ENCODE data around the gene PSMA7. TPM values are rescaled to one million over a fixed set of nuclear protein-coding genes. Genes with fewer than 3 reads are reported as not detected.
A peak's percentile ranks its signal among the peaks of the same experiment; 100 is the strongest.

Gene PSMA7
- total RNA-seq, 4 donors from 2014 or later: 632 to 1,338 (median 1,003) TPM

DNA sequence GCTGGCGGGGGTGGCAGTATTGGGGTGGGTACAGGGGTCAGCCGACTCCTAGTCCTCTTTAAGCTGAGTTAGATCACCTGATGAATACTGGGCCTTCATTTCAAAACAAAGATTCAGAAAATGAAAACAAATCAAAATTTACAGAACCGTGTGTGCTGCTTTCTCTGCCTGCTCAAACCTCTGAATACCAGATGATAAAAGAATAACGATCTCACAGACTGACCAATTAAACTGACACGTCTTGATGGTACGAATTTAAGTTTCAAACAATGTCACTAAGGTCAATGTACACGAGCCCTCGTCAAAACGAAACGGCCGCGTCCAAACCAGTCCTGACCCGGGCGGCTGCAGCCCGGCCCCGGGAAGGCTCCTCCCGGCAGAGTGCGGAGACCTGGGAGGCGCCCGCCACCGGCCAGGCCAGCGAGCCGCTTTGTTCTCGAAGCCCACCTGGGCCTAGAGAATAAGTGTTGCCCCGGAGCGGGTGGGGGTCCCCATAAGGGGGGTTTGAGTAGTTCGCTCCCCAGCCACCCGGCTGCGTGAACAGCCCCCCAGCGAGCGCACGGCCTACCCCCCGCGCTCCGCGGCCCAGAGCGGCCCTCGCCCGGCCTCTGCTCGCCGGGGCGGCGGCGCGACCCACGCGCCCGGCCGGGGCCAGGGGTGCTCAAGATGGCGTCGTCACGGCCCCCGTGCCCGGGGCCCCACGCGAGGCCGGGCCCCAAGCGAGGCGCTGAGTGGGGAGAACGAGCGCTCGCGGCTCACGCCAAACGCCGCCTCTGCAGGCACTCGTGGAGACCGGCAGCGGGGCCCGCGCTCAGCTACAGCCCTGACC lies 728 bp downstream of the PSMA7 start:
- in situ Hi-C loops (cut with MboI; ENCODE audit: low sequenced_read_pairs in 4 of 4) (loop anchor here in 3 of 4 donors (10.0 to 25.0 kb wide), 2 partner anchors 118 to 130 kb away; no protein-coding TSS in a partner anchor), intact Hi-C loops (cut with DNase I; ENCODE audit: low total_unique reads) (loop anchor here (1.0 to 10.0 kb wide), 6 partner anchors 20 to 654 kb away; partner anchors contain the start of genes LSM14B, MRGBP, MTG2 and OSBPL2)
- Histone ChIP-seq H3K36me3 (peaks cover 5 to 31% of the 10 kb centered on the region in 2 donors), H3K27me3 (no peaks in the 10 kb centered on the region), H3K4me3 (peak overlapping the region; percentile 80 to 94 (median 88)), H3K4me1 (peaks cover 38 to 53% of the 10 kb centered on the region in 2 donors), H3K27ac (peak overlapping the region; percentile 91 to 96 (median 95)), H3K9me3 (no peaks in the 10 kb centered on the region)
- ATAC-seq (peak; percentile 11 to 18), DNase-seq (no peak)
- no peak for TF ChIP-seq POLR2A (IDR thresholded peaks at IDR 0.05)
- TF ChIP-seq, protein P1, sequence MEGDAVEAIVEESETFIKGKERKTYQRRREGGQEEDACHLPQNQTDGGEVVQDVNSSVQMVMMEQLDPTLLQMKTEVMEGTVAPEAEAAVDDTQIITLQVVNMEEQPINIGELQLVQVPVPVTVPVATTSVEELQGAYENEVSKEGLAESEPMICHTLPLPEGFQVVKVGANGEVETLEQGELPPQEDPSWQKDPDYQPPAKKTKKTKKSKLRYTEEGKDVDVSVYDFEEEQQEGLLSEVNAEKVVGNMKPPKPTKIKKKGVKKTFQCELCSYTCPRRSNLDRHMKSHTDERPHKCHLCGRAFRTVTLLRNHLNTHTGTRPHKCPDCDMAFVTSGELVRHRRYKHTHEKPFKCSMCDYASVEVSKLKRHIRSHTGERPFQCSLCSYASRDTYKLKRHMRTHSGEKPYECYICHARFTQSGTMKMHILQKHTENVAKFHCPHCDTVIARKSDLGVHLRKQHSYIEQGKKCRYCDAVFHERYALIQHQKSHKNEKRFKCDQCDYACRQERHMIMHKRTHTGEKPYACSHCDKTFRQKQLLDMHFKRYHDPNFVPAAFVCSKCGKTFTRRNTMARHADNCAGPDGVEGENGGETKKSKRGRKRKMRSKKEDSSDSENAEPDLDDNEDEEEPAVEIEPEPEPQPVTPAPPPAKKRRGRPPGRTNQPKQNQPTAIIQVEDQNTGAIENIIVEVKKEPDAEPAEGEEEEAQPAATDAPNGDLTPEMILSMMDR (IDR thresholded peaks at IDR 0.05 in 4 of 5, conservative IDR thresholded peaks at IDR 0.05 in 1 of 5): peak in 1 of 5 experiments; percentile 9

DNA sequence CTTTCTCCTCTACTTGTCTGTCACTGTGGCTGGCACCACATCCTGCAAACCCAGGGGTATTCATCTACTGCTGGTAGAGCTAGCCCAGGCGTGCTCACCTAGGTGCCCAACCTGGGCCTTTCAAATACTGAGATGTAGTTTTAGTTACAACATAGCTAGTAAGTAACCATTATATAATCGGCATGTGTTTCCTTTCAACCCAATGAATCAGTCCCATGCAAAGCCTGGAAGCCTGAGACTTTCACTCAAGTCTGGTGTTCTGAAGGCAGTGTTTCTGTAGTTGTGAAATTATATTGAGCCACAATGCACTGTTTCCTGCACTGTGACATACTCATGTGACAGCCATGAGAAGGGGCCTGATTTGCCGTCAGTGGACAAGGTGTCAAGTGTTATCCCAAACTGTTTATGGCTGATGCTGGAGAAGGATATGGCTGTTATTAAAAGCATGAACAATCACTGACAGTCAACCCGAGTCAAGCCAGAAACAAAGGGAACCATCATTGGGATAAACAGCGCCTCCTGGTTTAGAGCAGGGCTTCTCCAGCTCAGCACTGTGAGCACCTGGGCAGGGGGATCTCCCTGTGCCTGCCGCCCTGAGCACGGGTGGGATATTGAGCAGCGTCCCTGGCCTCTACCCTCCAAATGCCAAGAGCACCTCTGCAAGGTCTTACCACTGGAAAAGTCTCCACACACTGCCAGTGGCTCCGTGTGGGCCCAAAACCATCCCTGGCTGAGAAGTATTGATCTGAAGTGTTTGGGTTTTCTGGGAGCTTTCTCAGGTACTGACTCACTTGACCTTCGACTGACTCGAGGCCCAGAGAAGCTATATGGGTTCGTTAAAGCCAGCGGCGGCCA lies 1.6 kb downstream of the PSMA7 start:
- no peaks in the 10 kb centered on the region for H3K9me3 ChIP-seq
- H3K36me3 ChIP-seq: peaks cover 5 to 40% of the 10 kb centered on the region in 2 donors
- peak; percentile 55 to 69 for DNase-seq
- in situ Hi-C loops (cut with MboI; ENCODE audit: low sequenced_read_pairs in 4 of 4): loop anchor here in 3 of 4 donors (10.0 to 25.0 kb wide), 2 partner anchors 117 to 129 kb away; no protein-coding TSS in a partner anchor
- intact Hi-C loops (cut with DNase I; ENCODE audit: low total_unique reads): loop anchor here (2.0 to 10.0 kb wide), 4 partner anchors 41 to 655 kb away; partner anchors contain the start of genes MRGBP, MTG2, OSBPL2 and SLCO4A1
- H3K27ac ChIP-seq: peak overlapping the region; percentile 91 to 96 (median 95)
- TF ChIP-seq, protein P1 (IDR thresholded peaks at IDR 0.05 in 4 of 5, conservative IDR thresholded peaks at IDR 0.05 in 1 of 5): peak in 1 of 5 experiments; percentile 15
- TF ChIP-seq POLR2A (IDR thresholded peaks at IDR 0.05): peak in 1 of 2 donors; percentile 73
- peak; percentile 46 to 56 for ATAC-seq
- no peaks in the 10 kb centered on the region for H3K27me3 ChIP-seq
- peaks cover 38 to 49% of the 10 kb centered on the region in 2 donors for H3K4me1 ChIP-seq
- peak overlapping the region; percentile 80 to 94 (median 88) for H3K4me3 ChIP-seq

DNA sequence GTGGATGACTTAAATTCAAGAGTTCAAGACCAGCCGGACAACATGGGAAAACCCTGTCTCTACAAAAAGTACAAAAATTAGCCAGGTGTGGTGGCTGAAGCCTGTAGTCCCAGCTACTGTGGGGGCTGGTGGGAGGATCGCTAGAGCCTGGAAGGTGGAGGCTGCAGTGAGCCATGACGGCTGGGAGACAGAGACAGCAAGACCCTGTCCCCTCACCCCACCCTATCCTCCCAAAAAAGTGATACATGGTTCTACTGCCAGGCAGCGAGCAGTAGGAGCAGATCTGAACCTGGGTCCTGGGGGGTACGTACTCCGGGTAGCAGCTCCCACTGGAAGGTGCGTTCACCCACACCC lies 2.2 kb downstream of the PSMA7 start:
- H3K27ac ChIP-seq: peak overlapping the region; percentile 91 to 96 (median 95)
- ATAC-seq (no peak), DNase-seq (no peak)
- in situ Hi-C loops (cut with MboI; ENCODE audit: low sequenced_read_pairs in 4 of 4) (loop anchor here in 3 of 4 donors (10.0 to 25.0 kb wide), 2 partner anchors 116 to 129 kb away; no protein-coding TSS in a partner anchor), intact Hi-C loops (cut with DNase I; ENCODE audit: low total_unique reads) (loop anchor here (5.0 to 10.0 kb wide), 3 partner anchors 41 to 504 kb away; partner anchors contain the start of genes MTG2, OSBPL2 and SLCO4A1)
- H3K27me3 ChIP-seq: no peaks in the 10 kb centered on the region
- peaks cover 5 to 46% of the 10 kb centered on the region in 2 donors for H3K36me3 ChIP-seq
- TF ChIP-seq, protein P1 (IDR thresholded peaks at IDR 0.05 in 4 of 5, conservative IDR thresholded peaks at IDR 0.05 in 1 of 5): no peak
- TF ChIP-seq POLR2A (IDR thresholded peaks at IDR 0.05): no peak
- H3K9me3 ChIP-seq: no peaks in the 10 kb centered on the region
- H3K4me3 ChIP-seq: peak overlapping the region in 3 of 4 donors; percentile 25 to 94 (median 80)
- peaks cover 38 to 48% of the 10 kb centered on the region in 2 donors for H3K4me1 ChIP-seq

DNA sequence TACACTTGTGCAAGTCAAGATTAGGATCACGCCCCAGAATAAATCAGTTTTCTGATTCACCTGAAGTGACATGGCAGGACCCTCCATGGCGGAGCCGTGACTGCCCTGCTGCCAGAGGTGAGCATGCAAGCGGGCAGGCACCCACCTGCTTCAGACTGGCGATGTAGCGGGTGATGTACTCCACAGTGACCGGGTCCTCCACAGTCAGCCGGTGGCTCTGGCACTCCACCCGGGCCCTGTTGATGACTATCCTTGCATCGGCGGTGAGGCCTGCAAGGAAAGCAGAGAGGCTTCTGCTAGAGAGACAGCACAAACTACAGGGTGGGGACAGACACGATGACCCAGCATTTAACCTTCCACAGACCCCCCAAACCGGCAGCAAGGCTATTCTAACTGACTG lies 3.6 kb downstream of the PSMA7 start:
- no peaks in the 10 kb centered on the region for H3K9me3 ChIP-seq
- H3K27ac ChIP-seq: peak overlapping the region; percentile 91 to 96 (median 95)
- H3K4me3 ChIP-seq: no peak overlapping the region
- H3K4me1 ChIP-seq: peaks cover 36 to 41% of the 10 kb centered on the region in 2 donors
- intact Hi-C loops (cut with DNase I; ENCODE audit: low total_unique reads): loop anchor here (5.0 to 10.0 kb wide), 3 partner anchors 43 to 505 kb away; partner anchors contain the start of genes MTG2, OSBPL2 and SLCO4A1
- in situ Hi-C loops (cut with MboI; ENCODE audit: low sequenced_read_pairs in 4 of 4): loop anchor here in 3 of 4 donors (10.0 to 25.0 kb wide), 2 partner anchors 115 to 127 kb away; no protein-coding TSS in a partner anchor
- no peak for DNase-seq
- no peak for ATAC-seq
- H3K36me3 ChIP-seq: peaks cover 5 to 58% of the 10 kb centered on the region in 2 donors
- H3K27me3 ChIP-seq: no peaks in the 10 kb centered on the region
- no peak for TF ChIP-seq POLR2A (IDR thresholded peaks at IDR 0.05)
- TF ChIP-seq, protein P1 (IDR thresholded peaks at IDR 0.05 in 4 of 5, conservative IDR thresholded peaks at IDR 0.05 in 1 of 5): no peak

All from gastrocnemius medialis (tissue), 4 donors.